Heart left ventricle (tissue), 16 donors: ENCODE measurements around the gene DOCK3. TPM values are rescaled to one million over a fixed set of nuclear protein-coding genes. Genes with fewer than 3 reads are reported as not detected.
"Not testable (repeated sequence)": the region's sequence is repeated elsewhere in the genome, so short reads cannot be mapped to it uniquely, and the experiment has no call there.

ENCODE experiments used
- ATAC-seq, 4 donors: fragments of 200-7000 bp; cut with Tn5 transposase; one replicate each; pipeline ENCODE4 v1.9.1; 2020 to 2022; ENCODE audit warnings: moderate library complexity in 4 of 4, mild to moderate bottlenecking in 3 of 4, moderate number of reproducible peaks in 1 of 4
- DNase-seq, 5 donors: peaks; one replicate each; pipeline ENCODE4 v3.0.0-alpha.2; 2020
- H3K27ac ChIP-seq, 12 donors: fragments of 200-600 bp; sonication (generic) in 4 of 12; one replicate each; pipeline versions ENCODE4 v1.5.0 to v1.8.0; 2016 to 2022; ENCODE audit warnings: mild to moderate bottlenecking in 2 of 12
- H3K27me3 ChIP-seq, 9 donors: fragments of 200-600 bp; sonication (generic) in 2 of 9; one replicate each; pipeline versions ENCODE4 v1.5.1 to v1.8.0; 2016 to 2022; ENCODE audit warnings: mild to moderate bottlenecking in 3 of 9
- H3K36me3 ChIP-seq, 9 donors: fragments of 200-600 bp; sonication (generic) in 2 of 9; one replicate each; pipeline versions ENCODE4 v1.5.0 to v1.8.0; 2018 to 2022; ENCODE audit warnings: mild to moderate bottlenecking in 2 of 9
- H3K4me1 ChIP-seq, 12 donors: fragments of 200-600 bp; sonication (generic) in 4 of 12; one replicate each; pipeline versions ENCODE4 v1.5.0 to v1.8.0; 2016 to 2022; ENCODE audit warnings: mild to moderate bottlenecking in 3 of 12
- H3K4me3 ChIP-seq, 12 donors: fragments of 200-600 bp; sonication (generic) in 4 of 12; one replicate each; pipeline versions ENCODE4 v1.5.0 to v1.8.0; 2017 to 2022; ENCODE audit warnings: mild to moderate bottlenecking in 9 of 12, moderate library complexity in 4 of 12
- H3K9me3 ChIP-seq, 12 donors: fragments of 200-600 bp; sonication (generic) in 4 of 12; one replicate each; pipeline versions ENCODE4 v1.5.0 to v1.8.0; 2016 to 2022; ENCODE audit warnings: mild to moderate bottlenecking in 1 of 12
- POLR2A ChIP-seq, 2 donors: fragments of 450-650 bp; IDR thresholded peaks; one replicate each; pipeline ENCODE4 v1.6.1; 2017; ENCODE audit warnings: antibody characterized with exemption in 2 of 2, mild to moderate bottlenecking in 2 of 2, moderate library complexity in 2 of 2
- WGBS, 4 donors: extraction: QIAGEN DNeasy Blood & Tissue Kit in 2 of 4; methylation state at CpG; one replicate each; pipeline versions ENCODE4 v1.1.5 to v1.1.7; 2013 to 2018; 5-methylcytosine and 5-hydroxymethylcytosine counted together
- intact Hi-C, 10 donors: fragments of 100-400 bp; cut with DNase I; formaldehyde crosslinking; loops; one replicate each; pipeline versions ENCODE4 v1.11.1 to v1.14.2; 2022
- polyA plus RNA-seq, 2 donors: library from polyadenylated mRNA; stranded (reverse); fragments of 200-250 nt; gene quantifications; one replicate each; pipeline ENCODE4 v1.2.3, GENCODE V29; 2013
- total RNA-seq, 9 donors: library from RNA; depleted of rRNA in 2 of 9; stranded (reverse); fragments of >200 nt in 2 of 9; fragmentation: NEBNext Ultra II Directional in 3 of 9; extraction: Animal tissue kit (Norgen Biotek cat#: 25700) in 3 of 9; gene quantifications; one replicate each; pipeline versions ENCODE4 v1.1.0 to v1.2.4, GENCODE V29; 2016 to 2023
- TF ChIP-seq, protein P1 (sequence below), 12 donors: fragments of 200-600 bp; sonication (generic) in 4 of 12; IDR thresholded peaks; one replicate each; pipeline versions ENCODE4 v1.5.0 to v1.8.0; 2018 to 2022; ENCODE audit warnings: antibody characterized with exemption in 12 of 12, mild to moderate bottlenecking in 5 of 12
- donor health status: ischemic (EF 13 %, LVEDD 7.1; RV severe dilation, severe dysfunction).
- donor health status: healthy with polysubstance abuse.
- donor health status: DM: no; HTN: yes; CAD: no.
- donor health status: DM: no; HTN: no; CAD: no.
- donor health status: ischemic (EF 25% LVEDD 6.9; RV normal size, moderate dysfunction).
- donor health status: ischemic (EF 25% LVEDD 5.7; RV mildly dilated, moderate dysfunction).
- donor health status: healthy.
- donor health status: DM: yes; HTN: yes; CAD: no.
- donor health status: ischemic (EF 35%, LVEDD 5.7; RV mildly dilated, moderate dysfunction).
- donor health status: nonischemic (EF 11% LVEDD 7.7; RV severe dilation, severe dysfunction).
- donor health status: DM: yes; HTN: yes; CAD: no.
- donor health status: PGD.
- donor health status: ischemic (EF 29% LVEDD 5.4; RV normal size, mild dysfunction).
- donor health status: nonischemic (EF 23%, LVEDD 6.1; RV moderate dilation, normal function).

Gene DOCK3
- total and polyA plus RNA-seq, 11 donors: 2.0 to 6.7 (median 4.8) TPM

DNA sequence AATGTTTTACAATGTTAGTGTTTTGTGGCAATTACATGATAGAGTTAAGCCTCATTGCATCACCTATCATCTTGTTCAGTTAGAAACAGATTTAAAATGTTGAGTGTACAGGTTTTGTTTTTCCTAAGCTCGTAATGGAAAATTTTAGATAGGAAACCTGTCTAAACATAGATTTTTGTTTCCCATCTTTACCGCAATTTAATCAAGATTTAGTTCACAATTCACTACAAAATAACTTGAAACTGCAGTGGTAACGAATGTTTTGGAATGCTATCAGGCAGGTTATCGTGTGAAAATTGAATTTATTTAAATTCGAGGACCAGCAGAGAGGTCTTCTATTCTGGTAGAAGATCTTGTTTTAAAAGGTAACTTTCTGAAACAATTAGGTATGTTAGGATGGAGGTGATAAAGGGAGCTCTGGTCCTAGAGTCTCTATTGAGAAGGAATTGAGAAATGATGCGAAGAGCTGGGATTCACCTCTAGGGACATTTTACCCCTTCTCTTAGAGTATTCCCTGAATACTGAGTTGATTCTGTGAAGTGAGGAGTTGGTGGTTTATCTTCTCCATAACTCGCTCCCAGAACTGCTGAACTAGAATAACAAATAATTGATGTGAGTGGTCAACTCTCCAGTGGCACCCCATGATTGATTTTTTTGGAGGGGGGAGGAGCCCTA is 1.4 kb downstream of the DOCK3 start:
- intact Hi-C loops: loop anchor here in 4 of 10 donors (10.0 kb wide), 3 partner anchors 199 to 709 kb away; partner anchors contain the start of gene MANF (in 1 of the 4)

GRCh38 chr3:50687127-50687751 is 12.5 kb downstream of the DOCK3 start:
- no peaks in the 10 kb centered on the region for H3K9me3 ChIP-seq
- 50 to 69% (median 51%) methylated on average over 7 of the region's 7 CpGs for WGBS, 4 donors
- DNase-seq (peak in 1 of 5 donors; percentile 42), ATAC-seq (peak; percentile 89 to 95 (median 92))
- H3K4me1 ChIP-seq: peaks cover 0 to 8% (median 0%) of the 10 kb centered on the region in 12 donors
- no peak overlapping the region for H3K4me3 ChIP-seq
- TF ChIP-seq, protein P1, sequence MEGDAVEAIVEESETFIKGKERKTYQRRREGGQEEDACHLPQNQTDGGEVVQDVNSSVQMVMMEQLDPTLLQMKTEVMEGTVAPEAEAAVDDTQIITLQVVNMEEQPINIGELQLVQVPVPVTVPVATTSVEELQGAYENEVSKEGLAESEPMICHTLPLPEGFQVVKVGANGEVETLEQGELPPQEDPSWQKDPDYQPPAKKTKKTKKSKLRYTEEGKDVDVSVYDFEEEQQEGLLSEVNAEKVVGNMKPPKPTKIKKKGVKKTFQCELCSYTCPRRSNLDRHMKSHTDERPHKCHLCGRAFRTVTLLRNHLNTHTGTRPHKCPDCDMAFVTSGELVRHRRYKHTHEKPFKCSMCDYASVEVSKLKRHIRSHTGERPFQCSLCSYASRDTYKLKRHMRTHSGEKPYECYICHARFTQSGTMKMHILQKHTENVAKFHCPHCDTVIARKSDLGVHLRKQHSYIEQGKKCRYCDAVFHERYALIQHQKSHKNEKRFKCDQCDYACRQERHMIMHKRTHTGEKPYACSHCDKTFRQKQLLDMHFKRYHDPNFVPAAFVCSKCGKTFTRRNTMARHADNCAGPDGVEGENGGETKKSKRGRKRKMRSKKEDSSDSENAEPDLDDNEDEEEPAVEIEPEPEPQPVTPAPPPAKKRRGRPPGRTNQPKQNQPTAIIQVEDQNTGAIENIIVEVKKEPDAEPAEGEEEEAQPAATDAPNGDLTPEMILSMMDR (IDR thresholded peaks at IDR 0.05): no peak
- TF ChIP-seq POLR2A (IDR thresholded peaks at IDR 0.05): no peak
- peak overlapping the region in 8 of 12 donors; percentile 4 to 65 (median 44) for H3K27ac ChIP-seq
- no peaks in the 10 kb centered on the region for H3K36me3 ChIP-seq
- intact Hi-C loops: loop anchor here in 1 of 10 donors (5.0 kb wide), 1 partner anchor 50 kb away; no protein-coding TSS in a partner anchor
- peaks cover 0 to 13% (median 0%) of the 10 kb centered on the region in 9 donors for H3K27me3 ChIP-seq

More for the DNA sequence above, 1.4 kb downstream of the DOCK3 start:
- no peak for ATAC-seq
- peaks cover 2 to 68% (median 35%) of the 10 kb centered on the region in 9 donors for H3K27me3 ChIP-seq
- peaks cover 0 to 12% (median 1%) of the 10 kb centered on the region in 12 donors for H3K4me1 ChIP-seq
- H3K4me3 ChIP-seq: peak overlapping the region in 5 of 12 donors; percentile 45 to 61 (median 57)
- no peaks in the 10 kb centered on the region for H3K36me3 ChIP-seq
- H3K27ac ChIP-seq: no peak overlapping the region
- TF ChIP-seq, protein P1 (IDR thresholded peaks at IDR 0.05): no peak
- TF ChIP-seq POLR2A (IDR thresholded peaks at IDR 0.05): no peak
- WGBS, 4 donors: 78 to 84% (median 80%) methylated on average over 7 of the region's 7 CpGs
- DNase-seq: no peak
- H3K9me3 ChIP-seq: no peaks in the 10 kb centered on the region

- H3K4me3 ChIP-seq: no peak overlapping the region
- H3K27me3 ChIP-seq: peaks cover 0 to 8% (median 0%) of the 10 kb centered on the region in 9 donors
- 65 to 81% (median 71%) methylated on average over 2 of the region's 2 CpGs for WGBS, 4 donors
- intact Hi-C loops: loop anchor here in 1 of 10 donors (5.0 kb wide), 1 partner anchor 51 kb away; no protein-coding TSS in a partner anchor
- peaks cover 0 to 8% (median 0%) of the 10 kb centered on the region in 12 donors for H3K4me1 ChIP-seq
- DNase-seq (no peak), ATAC-seq (peak in 3 of 4 donors; percentile 25 to 36 (median 36))
- no peaks in the 10 kb centered on the region for H3K36me3 ChIP-seq
- H3K9me3 ChIP-seq: no peaks in the 10 kb centered on the region
- TF ChIP-seq, protein P1 (IDR thresholded peaks at IDR 0.05): no peak
- no peak for TF ChIP-seq POLR2A (IDR thresholded peaks at IDR 0.05)
- H3K27ac ChIP-seq: peak overlapping the region in 7 of 12 donors; percentile 5 to 65 (median 47)
Measured at GRCh38 chr3:50687916-50688315, 13.2 kb downstream of the DOCK3 start.

GRCh38 chr3:50688602-50689001 is 13.9 kb downstream of the DOCK3 start:
- H3K4me3 ChIP-seq, H3K36me3 ChIP-seq, DNase-seq, ATAC-seq, H3K4me1 ChIP-seq, H3K9me3 ChIP-seq, H3K27ac ChIP-seq, H3K27me3 ChIP-seq: not testable (repeated sequence)
- 87 to 92% (median 89%) methylated on average over 4 of the region's 4 CpGs for WGBS, 4 donors
- intact Hi-C loops: loop anchor here in 1 of 10 donors (5.0 kb wide), 1 partner anchor 51 kb away; no protein-coding TSS in a partner anchor
